Stimulated activated CD4-positive, alpha-beta T cell treated with anti-CD3 and anti-CD28 coated beads, Interleukin-4, amount 100 ng/mL, for 24 hours (primary cell): ENCODE data around the gene UGT1A10.
"Not testable (repeated sequence)": the region's sequence is repeated elsewhere in the genome, so short reads cannot be mapped to it uniquely, and the experiment has no call there.

Source experiments
- DNase-seq: peaks from one replicate; pipeline ENCODE4 v3.0.0-alpha.2; 2020

The UGT1A10 gene

GRCh38 chr2:233698740-233699139, 62.5 kb downstream of the UGT1A10 start:
- DNase-seq, result no peak

- no peak for DNase-seq
These were observed 63.3 kb downstream of the UGT1A10 start for GRCh38 chr2:233699424-233700027.

GRCh38 chr2:233700028-233700635, 63.9 kb downstream of the UGT1A10 start:
- no peak for DNase-seq

GRCh38 chr2:233700842-233701241, 64.6 kb downstream of the UGT1A10 start:
- not testable (repeated sequence) for DNase-seq

GRCh38 chr2:233702238-233702637, 66.0 kb downstream of the UGT1A10 start:
- no peak for DNase-seq

GRCh38 chr2:233705911-233706506, 69.8 kb downstream of the UGT1A10 start:
- no peak for DNase-seq

- DNase-seq, result no peak
These were observed 70.5 kb downstream of the UGT1A10 start for GRCh38 chr2:233706720-233707119.

- DNase-seq, result no peak
These were observed 71.8 kb downstream of the UGT1A10 start for GRCh38 chr2:233707940-233708644.

GRCh38 chr2:233708942-233709341, 72.7 kb downstream of the UGT1A10 start:
- no peak for DNase-seq

GRCh38 chr2:233711312-233712008, 75.2 kb downstream of the UGT1A10 start:
- peak; percentile 71 for DNase-seq

GRCh38 chr2:233712611-233713261, 76.5 kb downstream of the UGT1A10 start, which contains the start of gene UGT1A5:
Gene UGT1A5, plus strand, starts transcription at chr2:233712907. Its CDS starts 85 bp downstream, at chr2:233712992.
- DNase-seq, result no peak

- DNase-seq, result no peak
These were observed 77.0 kb downstream of the UGT1A10 start for GRCh38 chr2:233713262-233713615.

GRCh38 chr2:233714121-233714520, 77.9 kb downstream of the UGT1A10 start:
- DNase-seq, result no peak

GRCh38 chr2:233718552-233718951, 82.3 kb downstream of the UGT1A10 start, which contains the start of gene UGT1A4:
Gene UGT1A4, plus strand, starts transcription at chr2:233718736. Its CDS starts 85 bp downstream, at chr2:233718821.
- no peak for DNase-seq

GRCh38 chr2:233728723-233729301, 92.6 kb downstream of the UGT1A10 start, which contains the start of gene UGT1A3:
Gene UGT1A3, plus strand, starts transcription at chr2:233729042. Its CDS starts 85 bp downstream, at chr2:233729127.
- DNase-seq, result no peak

- DNase-seq, result not testable (repeated sequence)
These were observed 100.8 kb downstream of the UGT1A10 start for GRCh38 chr2:233736868-233737653.

GRCh38 chr2:233740870-233741269, 104.6 kb downstream of the UGT1A10 start:
- no peak for DNase-seq

GRCh38 chr2:233743464-233744259, 107.4 kb downstream of the UGT1A10 start:
- no peak for DNase-seq

GRCh38 chr2:233745073-233745755, 109.0 kb downstream of the UGT1A10 start:
- DNase-seq, result no peak

GRCh38 chr2:233745838-233746237, 109.6 kb downstream of the UGT1A10 start:
- not testable (repeated sequence) for DNase-seq
